RPMI7951 (cell line): ENCODE results near the gene RPRD1A. TPM values are rescaled to one million over a fixed set of nuclear protein-coding genes. Genes with fewer than 3 reads are reported as not detected.
"Not testable (repeated sequence)": the region's sequence is repeated elsewhere in the genome, so short reads cannot be mapped to it uniquely, and the experiment has no call there.

Experiments
- DNase-seq: peaks from one replicate; pipeline ENCODE4 v3.0.0-alpha.2; 2012; ENCODE audit warnings: low read depth
- total RNA-seq: library from RNA; depleted of rRNA; stranded (reverse); fragments of >200 nt; shearing (Covaris generic); gene quantifications from 2 replicates; pipeline ENCODE4 v1.2.3, GENCODE V29; 2014; rRNA removed

The RPRD1A gene
- total RNA-seq, 1 experiment from 2014 or later, result 42.1 TPM

DNA sequence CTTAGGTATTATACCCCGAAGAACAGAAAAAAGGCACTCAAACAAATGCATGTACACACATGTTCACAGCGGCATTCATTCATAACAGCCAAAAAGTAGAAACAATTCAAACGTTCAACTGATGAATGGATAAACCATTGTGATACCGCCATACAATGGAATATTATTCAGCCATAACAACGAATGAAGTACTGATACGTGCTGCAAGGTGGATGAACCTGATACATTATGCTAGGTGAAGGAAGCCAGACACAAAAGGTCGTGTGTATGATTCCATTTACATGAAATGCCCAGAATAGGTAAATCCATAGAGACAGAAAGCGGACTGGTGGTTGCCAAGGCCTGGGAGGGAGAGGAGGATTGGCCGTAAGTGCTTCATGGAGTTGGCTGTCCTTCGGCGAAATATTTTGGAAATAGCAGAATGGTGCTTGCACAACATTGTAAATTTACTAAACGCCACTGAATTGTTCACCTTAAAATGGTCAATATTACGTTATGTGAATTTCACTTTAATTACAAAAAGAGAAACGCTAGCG lies 95.6 kb downstream of the RPRD1A start:
- DNase-seq, result no peak

DNA sequence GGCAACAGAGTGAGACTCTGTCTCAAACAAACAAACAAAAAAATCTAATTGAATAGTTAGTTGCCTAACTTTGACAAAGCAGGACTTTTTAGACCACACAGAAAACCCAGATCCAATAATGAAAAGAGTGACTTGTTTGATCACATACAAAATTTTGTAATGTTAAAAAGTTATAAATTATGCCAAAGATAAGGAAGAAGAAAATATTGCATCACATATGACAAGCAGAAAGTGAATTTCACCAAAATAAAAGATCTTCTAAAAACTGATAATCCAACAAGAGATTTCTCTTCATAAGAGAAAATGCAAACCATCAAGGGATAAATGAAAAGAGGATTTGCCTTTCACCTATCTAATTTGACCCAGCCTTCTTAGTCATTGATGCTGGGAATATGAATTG lies 97.7 kb downstream of the RPRD1A start:
- no peak for DNase-seq

DNA sequence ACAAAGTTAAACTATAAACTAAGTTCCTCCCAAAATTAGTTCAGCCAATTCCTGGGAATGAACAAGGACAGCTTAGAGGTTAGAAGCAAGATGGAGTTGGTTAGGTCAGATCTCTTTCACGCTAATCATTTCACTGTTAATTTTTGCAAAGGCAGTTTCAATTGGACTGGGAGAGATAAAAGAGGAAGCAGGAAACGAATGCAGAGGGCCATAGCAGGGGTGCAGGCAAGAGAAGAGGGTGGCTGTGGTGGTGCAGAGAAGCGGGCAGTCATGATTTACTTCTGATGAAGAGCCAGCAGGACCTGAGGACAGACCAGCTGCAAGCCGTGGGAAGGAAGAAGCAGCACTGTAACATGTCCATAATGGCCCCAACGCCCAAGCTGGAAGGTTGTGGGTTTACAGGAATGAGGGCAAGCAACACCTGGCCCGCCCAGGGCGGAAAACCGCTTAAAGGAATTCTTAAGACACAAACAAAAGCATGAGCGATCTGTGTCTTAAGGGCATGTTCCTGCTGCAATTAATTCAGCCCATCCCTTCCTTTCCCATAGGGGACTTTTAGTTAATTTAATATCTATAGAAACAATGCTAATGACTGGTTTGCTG lies 99.0 kb downstream of the RPRD1A start:
- peak; percentile 17 for DNase-seq

DNA sequence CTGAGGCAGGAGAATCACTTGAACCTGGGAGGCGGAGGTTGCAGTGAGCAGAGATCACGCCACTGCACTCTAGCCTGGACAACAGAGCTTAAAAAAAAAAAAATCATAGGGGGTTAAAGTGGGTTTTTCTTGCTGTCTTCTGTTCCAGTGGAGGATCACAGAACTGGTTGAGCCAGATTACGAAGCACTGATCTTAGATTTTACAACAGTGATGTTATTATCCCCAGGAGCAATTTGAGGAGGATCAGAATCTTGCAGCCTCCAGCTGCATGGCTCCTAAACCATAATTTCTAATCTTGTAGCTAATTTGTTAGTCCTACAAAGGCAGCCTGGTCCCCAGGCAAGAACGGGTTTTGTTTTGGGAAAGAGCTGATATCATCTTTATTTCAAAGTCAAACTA lies 99.5 kb downstream of the RPRD1A start:
- DNase-seq, result not testable (repeated sequence)

DNA sequence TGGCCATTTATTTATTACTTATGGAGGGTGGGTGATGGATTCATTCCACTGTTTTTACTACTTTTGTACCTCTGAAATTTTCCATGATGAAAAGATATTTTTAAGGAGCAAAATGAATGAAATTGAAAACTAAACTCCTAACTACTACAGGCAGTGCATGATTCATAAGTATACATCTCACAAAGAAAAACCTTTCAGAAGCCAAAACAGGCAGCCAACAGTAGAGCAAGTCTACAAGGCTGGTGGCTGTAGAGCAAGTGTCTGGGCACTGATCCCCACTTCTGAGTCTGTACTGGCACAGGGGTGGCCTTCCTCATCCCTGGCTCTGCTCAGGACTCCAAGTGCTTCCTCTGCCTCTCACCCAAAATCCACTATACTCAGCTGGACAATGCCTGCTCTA lies 103.0 kb downstream of the RPRD1A start:
- no peak for DNase-seq

DNA sequence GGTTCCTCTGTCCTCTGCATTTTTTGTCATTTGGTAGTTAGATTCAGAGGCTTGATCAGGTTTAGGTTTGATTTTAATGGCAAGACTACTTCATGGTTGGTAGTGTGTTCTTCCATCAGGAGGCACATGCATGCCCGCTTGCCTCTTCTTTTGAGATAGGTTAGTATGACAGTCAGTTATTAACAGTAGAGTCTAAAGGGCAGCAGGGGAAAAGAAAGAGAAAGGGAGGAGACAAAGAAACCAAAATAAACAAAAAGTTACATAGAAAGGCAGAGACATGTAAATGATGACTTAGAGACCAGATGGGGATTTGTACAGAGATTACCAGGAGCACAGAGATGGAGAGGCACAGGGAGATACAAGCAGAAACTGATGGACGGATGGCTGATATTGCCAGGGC lies 105.0 kb downstream of the RPRD1A start:
- no peak for DNase-seq

DNA sequence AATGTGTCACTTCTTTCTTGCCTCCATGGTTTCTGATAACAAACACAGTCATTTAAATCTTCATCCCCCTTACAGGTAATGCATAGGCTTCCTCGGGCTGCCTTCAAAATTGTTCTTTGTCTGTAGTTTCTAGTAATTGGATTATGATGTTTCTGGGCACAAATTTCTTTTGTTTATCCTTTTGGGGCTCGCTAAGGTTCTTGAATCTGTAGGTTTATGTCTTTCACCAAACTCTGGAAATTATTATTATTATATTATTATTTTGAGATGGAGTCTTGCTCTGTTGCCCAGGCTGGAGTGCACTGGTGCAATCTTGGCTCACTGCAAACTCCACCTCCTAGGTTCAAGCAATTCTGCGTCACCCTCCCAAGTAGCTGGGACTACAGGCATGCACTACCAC lies 111.1 kb downstream of the RPRD1A start:
- no peak for DNase-seq

DNA sequence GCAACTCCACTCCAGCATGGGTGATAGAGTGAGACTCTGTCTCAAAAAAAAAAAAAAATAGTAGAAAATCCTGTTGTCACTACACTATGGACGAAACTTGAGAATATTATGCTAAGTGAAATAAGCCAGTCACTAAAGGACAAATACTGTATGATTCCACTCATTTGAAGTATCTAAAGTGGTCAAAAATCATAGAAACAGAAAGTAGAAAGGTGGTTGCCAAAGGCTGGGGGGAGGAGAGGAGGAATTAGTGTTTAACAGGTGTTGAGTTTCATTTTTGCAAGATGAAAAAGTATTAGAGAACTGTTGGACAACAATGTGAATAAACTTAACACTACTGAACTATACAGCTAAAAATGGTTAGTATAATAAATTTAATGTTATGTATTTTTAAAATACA lies 113.7 kb downstream of the RPRD1A start:
- no peak for DNase-seq

DNA sequence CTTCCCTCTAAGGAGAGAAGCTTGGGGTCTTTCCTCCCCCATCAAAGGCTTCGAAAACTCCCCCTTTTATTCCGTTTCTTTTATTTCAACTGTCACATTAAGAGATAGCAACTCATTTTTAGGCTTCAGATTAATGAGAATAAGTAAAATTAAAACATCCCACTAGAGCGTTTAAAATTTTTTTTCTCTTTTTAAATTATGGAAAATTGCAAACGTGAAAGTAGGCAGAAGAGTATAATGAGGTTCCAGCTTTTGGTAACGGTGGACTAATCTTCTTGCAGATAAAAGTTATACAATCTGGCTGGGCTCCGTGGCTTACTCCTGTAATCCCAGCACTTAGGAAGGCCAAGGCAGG lies 116.8 kb downstream of the RPRD1A start:
- DNase-seq, result no peak

DNA sequence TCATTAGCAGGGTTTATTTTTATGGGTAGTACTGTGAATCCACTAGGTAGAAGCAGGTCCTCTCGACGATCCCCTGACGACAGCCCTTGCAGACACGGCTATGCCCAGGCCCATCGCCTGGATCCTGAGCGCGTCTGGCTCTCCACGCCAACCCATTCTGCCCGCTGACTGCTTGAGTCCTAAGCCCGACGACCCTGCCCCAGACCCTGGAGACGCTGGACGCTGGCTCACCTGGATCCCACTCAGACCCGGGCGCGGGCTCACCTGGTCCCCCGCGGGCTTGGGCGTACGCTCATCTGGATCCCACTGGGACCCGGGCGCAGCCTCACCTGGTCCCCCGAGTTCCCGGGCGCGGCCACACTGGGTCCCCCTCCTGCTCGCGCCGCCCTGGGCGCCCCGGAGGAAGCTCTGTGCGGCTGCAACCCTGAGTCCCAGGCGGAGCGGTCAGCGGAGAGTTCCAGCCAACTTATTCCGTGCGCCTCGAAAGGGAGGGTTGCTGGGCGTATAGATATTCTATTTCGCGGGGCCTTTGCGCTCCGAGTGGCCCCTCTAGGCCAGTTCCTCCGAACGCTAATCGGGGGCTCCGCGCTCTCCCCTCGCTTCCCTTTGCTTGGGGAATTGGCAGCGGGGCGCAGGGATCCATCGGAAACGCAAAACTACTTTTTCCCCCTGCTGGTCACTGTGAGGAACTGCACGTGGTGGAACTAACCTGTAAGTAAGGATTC lies 117.3 kb downstream of the RPRD1A start:
- DNase-seq, result peak; percentile 56

DNA sequence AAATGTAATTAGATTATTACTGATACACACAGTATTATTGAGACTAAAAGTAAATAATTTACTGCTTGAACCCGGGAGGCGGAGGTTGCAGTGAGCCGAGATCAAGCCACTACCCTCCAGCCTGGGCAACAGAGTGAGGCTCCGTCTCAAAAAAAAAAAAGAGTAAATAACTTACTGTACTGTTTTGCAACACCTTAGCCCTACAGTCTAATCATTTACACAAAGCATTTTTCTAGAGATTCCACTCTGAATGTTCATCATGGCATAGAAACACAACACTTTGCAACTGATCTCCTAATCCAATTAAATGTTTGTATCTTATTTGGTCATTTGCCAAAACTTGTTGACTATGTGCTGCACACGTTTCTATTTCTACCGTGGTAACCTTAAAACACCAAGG lies 118.3 kb downstream of the RPRD1A start:
- DNase-seq, result no peak

DNA sequence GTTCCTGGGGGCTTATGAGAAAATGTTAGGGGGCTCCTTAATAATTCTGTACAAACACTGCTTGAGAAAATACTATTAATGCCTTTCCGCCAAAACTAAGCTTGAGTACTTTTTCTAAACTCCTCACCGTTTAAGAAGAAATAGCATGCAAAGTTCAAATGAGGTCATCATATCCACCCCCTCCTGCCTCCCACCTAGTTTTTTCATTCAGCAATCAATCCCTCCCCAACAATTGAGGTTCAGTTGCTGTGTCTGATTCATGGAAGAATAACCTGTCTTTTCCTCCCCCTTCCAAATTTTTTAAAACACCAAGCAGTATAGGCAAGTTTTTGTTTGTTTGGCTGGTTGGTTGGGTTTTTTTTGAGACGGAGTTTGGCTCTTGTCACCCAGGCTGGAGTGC lies 119.3 kb downstream of the RPRD1A start:
- no peak for DNase-seq

DNA sequence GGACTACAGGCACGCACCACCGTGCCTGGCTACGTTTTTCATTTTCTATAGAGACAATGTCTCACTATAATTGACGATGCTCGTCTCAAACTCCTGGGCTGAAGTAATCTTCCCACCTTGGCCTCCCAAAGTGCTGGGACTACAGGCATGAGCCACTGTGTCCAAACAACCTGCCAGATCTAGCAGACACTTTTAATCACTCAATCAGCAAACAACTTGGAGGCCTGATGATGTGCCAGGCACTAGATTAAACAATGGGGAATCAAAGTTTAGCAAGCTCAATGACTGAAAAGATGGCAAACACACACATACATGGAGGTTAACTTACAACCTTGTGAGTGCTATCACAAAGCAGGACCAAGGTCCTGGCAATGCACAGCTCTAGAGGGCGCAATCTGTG lies 124.7 kb downstream of the RPRD1A start:
- no peak for DNase-seq

DNA sequence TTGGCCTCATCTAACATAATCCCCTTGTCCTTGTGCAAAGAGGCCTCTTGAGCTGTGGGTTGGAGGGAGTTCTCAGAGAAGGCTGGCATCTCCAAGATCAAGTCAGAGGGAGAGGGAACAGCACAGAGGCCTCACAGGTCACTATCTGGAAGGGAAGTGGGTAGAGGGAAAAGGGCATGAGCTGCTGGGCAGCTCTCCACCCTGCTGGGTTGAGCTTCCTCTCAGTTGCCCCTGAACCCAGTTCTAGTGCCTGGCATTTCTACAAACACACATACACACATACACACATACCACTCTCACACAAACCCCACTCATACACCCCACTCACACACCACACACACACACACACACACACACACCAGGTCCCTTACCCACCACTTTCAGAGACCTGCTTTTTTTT lies 125.2 kb downstream of the RPRD1A start:
- no peak for DNase-seq

DNA sequence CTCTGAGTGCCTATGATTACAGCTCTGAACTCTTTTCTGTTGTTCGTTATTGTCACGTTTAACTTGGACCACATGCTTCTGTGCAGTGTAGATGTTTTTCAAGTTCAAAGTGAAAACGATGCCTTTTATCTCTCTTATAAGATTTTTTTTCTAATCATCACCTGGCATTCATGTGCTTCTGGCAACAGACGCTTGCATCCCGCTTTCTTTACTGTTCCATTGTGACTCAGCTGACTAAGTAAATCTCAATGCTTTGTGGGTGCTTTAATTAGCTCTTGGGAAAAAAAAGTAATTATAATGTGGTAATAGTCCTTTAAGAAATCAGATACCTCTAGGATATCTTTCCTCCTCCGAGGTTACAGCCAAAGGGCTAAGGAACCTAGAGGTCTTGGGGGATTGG lies 126.1 kb downstream of the RPRD1A start:
- DNase-seq, result no peak

Other genes starting within 250 kb of the RPRD1A start
- 73.2 and 87.5 TPM in 2 replicates for gene SLC39A6, start 61.8 kb upstream of the RPRD1A start, total RNA-seq
- 47.9 and 52.7 TPM in 2 replicates for gene ELP2, start 62.3 kb upstream of the RPRD1A start, total RNA-seq
- 4.9 and 5.1 TPM in 2 replicates for gene MOCOS, start 119.9 kb upstream of the RPRD1A start, total RNA-seq
- 13.7 and 15.1 TPM in 2 replicates for gene FHOD3, start 230.2 kb upstream of the RPRD1A start, total RNA-seq